Measurements from ENCODE around the gene DNLZ. TPM values are rescaled to one million over a fixed set of nuclear protein-coding genes. Genes with fewer than 3 reads are reported as not detected.

Gene DNLZ
- total and polyA plus RNA-seq, 9 of the 15 experiments (the other 6 are each of a cell fraction or from before 2014, with no cell fraction given) = 0.17 to 44.6 (median 3.4) TPM

DNA sequence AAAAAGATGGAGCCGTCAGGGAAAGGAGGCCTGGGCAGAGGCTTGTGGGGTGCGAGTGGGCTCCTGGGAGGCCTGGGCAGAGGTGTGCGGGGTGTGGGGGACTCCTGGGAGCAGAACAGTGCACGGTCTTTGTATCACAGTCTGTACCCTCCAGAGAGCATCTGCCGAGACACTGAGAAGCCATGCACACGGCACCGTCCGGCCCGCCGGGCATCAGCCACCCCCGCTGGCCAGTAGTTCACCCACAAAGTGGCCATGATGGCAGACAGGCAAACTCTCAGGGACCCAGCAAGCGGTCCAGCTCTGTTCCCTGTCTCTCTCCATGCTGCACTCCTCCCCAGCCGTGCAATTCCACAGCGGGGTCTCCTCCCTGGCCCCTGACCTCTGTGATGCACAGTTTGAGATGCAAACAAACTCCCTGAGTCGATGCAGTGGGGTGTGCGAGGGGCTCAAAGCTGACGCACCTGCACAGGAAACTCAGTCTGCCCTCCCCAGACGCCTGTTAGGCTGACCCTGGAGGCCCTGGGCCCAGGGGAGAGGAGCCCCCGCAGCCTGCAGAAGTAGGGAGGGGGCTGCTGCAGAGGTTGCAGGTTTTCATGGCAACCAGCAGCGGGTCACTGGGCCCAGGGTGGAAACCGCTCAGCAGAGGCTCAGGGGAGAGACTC, 45.3 kb downstream of the DNLZ start:
- peaks cover 13 to 42% of the 10 kb centered on the region in 2 experiments; a peak in 4 of 5 replicates for H3K27me3 ChIP-seq (ENCODE audit: control insufficient read depth in 2 of 2, insufficient read depth in 2 of 2, low read length in 2 of 2)
- H3K9me1 ChIP-seq (ENCODE audit: control insufficient read depth, insufficient read depth, low read length) = no peaks in the 10 kb centered on the region
- ChIA-PET POLR2A (no interaction called here), CTCF (ENCODE audit: low intra/inter-chr PET ratio) (no interaction called here)
- DNase-seq (ENCODE audit: extremely low read depth in 1 of 4, low spot score in 3 of 4) = no peak
- no TSS peak for BruUV-seq (replicated peaks)
- H3K9me3 ChIP-seq (replicated peaks; ENCODE audit: control insufficient read depth, insufficient read depth, low read depth, low read length) = peaks cover 7% of the 10 kb centered on the region
- FAIRE-seq = no peak
- no peaks in the 10 kb centered on the region for H3K36me3 ChIP-seq (ENCODE audit: control insufficient read depth, insufficient read depth, low read length)
- no peaks in the 10 kb centered on the region for H3K79me2 ChIP-seq (ENCODE audit: control insufficient read depth, insufficient read depth, low read length)
- H3K27ac ChIP-seq (ENCODE audit: extremely low read depth, low read depth, low read length) = no peak overlapping the region
- H3K4me1 ChIP-seq (replicated peaks in 1 of 2; ENCODE audit: control insufficient read depth in 2 of 2, insufficient read depth in 2 of 2, low read length in 2 of 2) = peaks cover 0 to 28% of the 10 kb centered on the region in 2 experiments; a peak in 2 of 5 replicates
- no peak overlapping the region for H3K9ac ChIP-seq (ENCODE audit: insufficient read depth in 1 of 2, low read depth in 2 of 2, low read length in 2 of 2)
- H3K4me3 ChIP-seq = no peak overlapping the region
- H4K20me1 ChIP-seq (replicated peaks; ENCODE audit: control insufficient read depth, insufficient read depth, low read length) = no peaks in the 10 kb centered on the region; the same call in none of the 2 replicates
- no peak overlapping the region for H3K4me2 ChIP-seq (ENCODE audit: insufficient read depth, low read length)
- WGBS (ENCODE audit: insufficient coverage, low coverage, missing lambda C conversion rate) = 16% methylated on average over 19 of the region's 21 CpGs
- no peak overlapping the region for H2AFZ ChIP-seq (ENCODE audit: low read depth, low read length)
- in situ Hi-C loops (cut with MboI) = no loop called here
- intact Hi-C loops (cut with micrococcal nuclease) = no loop called here
- no peak for ATAC-seq
- TF ChIP-seq ELF4 (CRISPR knock-in tag; IDR thresholded peaks at IDR 0.05) (no peak), NBN (IDR thresholded peaks at IDR 0.05; ENCODE audit: low read depth) (no peak), BACH1 (tag; IDR thresholded peaks at IDR 0.05) (no peak), MNT (conservative IDR thresholded peaks at IDR 0.05) (no peak), ASH1L (IDR thresholded peaks at IDR 0.05; ENCODE audit: borderline replicate concordance, low read depth, partially characterized antibody) (no peak), NFYB (IDR thresholded peaks at IDR 0.05; ENCODE audit: extremely low read depth, insufficient read length) (no peak), ZNF311 (CRISPR knock-in tag; IDR thresholded peaks at IDR 0.05) (no peak), SIN3A (IDR thresholded peaks at IDR 0.05; ENCODE audit: borderline replicate concordance in 2 of 2, control insufficient read depth in 1 of 2, low read depth in 2 of 2, low read length in 2 of 2) (no peak), ZNF639 (CRISPR knock-in tag; conservative IDR thresholded peaks at IDR 0.05 in 1 of 2, IDR thresholded peaks at IDR 0.05 in 1 of 2) (no peak), SREBF2 (CRISPR knock-in tag; IDR thresholded peaks at IDR 0.05) (no peak), FUS (optimal IDR thresholded peaks at IDR 0.05; ENCODE audit: low read depth, low read length) (no peak)
- TF ChIP-seq, protein P1, sequence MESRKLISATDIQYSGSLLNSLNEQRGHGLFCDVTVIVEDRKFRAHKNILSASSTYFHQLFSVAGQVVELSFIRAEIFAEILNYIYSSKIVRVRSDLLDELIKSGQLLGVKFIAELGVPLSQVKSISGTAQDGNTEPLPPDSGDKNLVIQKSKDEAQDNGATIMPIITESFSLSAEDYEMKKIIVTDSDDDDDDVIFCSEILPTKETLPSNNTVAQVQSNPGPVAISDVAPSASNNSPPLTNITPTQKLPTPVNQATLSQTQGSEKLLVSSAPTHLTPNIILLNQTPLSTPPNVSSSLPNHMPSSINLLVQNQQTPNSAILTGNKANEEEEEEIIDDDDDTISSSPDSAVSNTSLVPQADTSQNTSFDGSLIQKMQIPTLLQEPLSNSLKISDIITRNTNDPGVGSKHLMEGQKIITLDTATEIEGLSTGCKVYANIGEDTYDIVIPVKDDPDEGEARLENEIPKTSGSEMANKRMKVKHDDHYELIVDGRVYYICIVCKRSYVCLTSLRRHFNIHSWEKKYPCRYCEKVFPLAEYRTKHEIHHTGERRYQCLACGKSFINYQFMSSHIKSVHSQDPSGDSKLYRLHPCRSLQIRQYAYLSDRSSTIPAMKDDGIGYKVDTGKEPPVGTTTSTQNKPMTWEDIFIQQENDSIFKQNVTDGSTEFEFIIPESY (CRISPR knock-in tag; IDR thresholded peaks at IDR 0.05) = no peak
- TF ChIP-seq, protein P2, sequence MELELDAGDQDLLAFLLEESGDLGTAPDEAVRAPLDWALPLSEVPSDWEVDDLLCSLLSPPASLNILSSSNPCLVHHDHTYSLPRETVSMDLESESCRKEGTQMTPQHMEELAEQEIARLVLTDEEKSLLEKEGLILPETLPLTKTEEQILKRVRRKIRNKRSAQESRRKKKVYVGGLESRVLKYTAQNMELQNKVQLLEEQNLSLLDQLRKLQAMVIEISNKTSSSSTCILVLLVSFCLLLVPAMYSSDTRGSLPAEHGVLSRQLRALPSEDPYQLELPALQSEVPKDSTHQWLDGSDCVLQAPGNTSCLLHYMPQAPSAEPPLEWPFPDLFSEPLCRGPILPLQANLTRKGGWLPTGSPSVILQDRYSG (tag; conservative IDR thresholded peaks at IDR 0.05; ENCODE audit: low read depth) = no peak

All from K562 (cell line).